ENCODE data around the gene DTWD2. TPM values are rescaled to one million over a fixed set of nuclear protein-coding genes. Genes with fewer than 3 reads are reported as not detected.
"Not testable (repeated sequence)": the region's sequence is repeated elsewhere in the genome, so short reads cannot be mapped to it uniquely, and the experiment has no call there.

The DTWD2 gene
- total RNA-seq, 2 donors from 2014 or later = 7.4 to 13.1 TPM

- Histone ChIP-seq H3K27ac (no peak overlapping the region), H3K9me3 (peaks cover 0 to 5% of the 10 kb centered on the region in 2 donors), H3K4me3 (no peak overlapping the region), H3K27me3 (no peaks in the 10 kb centered on the region), H3K36me3 (no peaks in the 10 kb centered on the region), H3K4me1 (no peaks in the 10 kb centered on the region)
- TF ChIP-seq CTCF (IDR thresholded peaks at IDR 0.05) = no peak
- no peak for DNase-seq (ENCODE audit: low spot score)
Observed at GRCh38 chr5:118963169-118963568, 25.2 kb downstream of the DTWD2 start.

GRCh38 chr5:118960557-118960956, 27.8 kb downstream of the DTWD2 start:
- no peak for TF ChIP-seq CTCF (IDR thresholded peaks at IDR 0.05)
- Histone ChIP-seq H3K9me3 (peaks cover 0 to 5% of the 10 kb centered on the region in 2 donors), H3K36me3 (no peaks in the 10 kb centered on the region), H3K4me3 (no peak overlapping the region), H3K27me3 (no peaks in the 10 kb centered on the region), H3K4me1 (no peaks in the 10 kb centered on the region), H3K27ac (no peak overlapping the region)
- DNase-seq (ENCODE audit: low spot score) = no peak

- Histone ChIP-seq H3K4me3 (no peak overlapping the region), H3K27me3 (no peaks in the 10 kb centered on the region), H3K4me1 (no peaks in the 10 kb centered on the region), H3K9me3 (peaks cover 0 to 5% of the 10 kb centered on the region in 2 donors), H3K27ac (no peak overlapping the region), H3K36me3 (no peaks in the 10 kb centered on the region)
- no peak for DNase-seq (ENCODE audit: low spot score)
- TF ChIP-seq CTCF (IDR thresholded peaks at IDR 0.05) = peak in 1 of 2 donors; percentile 34
Observed at GRCh38 chr5:118956727-118957126, 31.6 kb downstream of the DTWD2 start.

GRCh38 chr5:118953652-118954005, 34.7 kb downstream of the DTWD2 start:
- no peaks in the 10 kb centered on the region for H3K4me1 ChIP-seq
- H3K27ac ChIP-seq = no peak overlapping the region
- no peak for TF ChIP-seq CTCF (IDR thresholded peaks at IDR 0.05)
- no peaks in the 10 kb centered on the region for H3K36me3 ChIP-seq
- no peak overlapping the region for H3K4me3 ChIP-seq
- no peaks in the 10 kb centered on the region for H3K9me3 ChIP-seq
- DNase-seq (ENCODE audit: low spot score) = no peak
- no peaks in the 10 kb centered on the region for H3K27me3 ChIP-seq

- DNase-seq (ENCODE audit: low spot score) = no peak
- Histone ChIP-seq H3K36me3 (no peaks in the 10 kb centered on the region), H3K4me3 (no peak overlapping the region), H3K4me1 (no peaks in the 10 kb centered on the region), H3K27me3 (no peaks in the 10 kb centered on the region), H3K27ac (no peak overlapping the region), H3K9me3 (no peaks in the 10 kb centered on the region)
- no peak for TF ChIP-seq CTCF (IDR thresholded peaks at IDR 0.05)
Observed at GRCh38 chr5:118952992-118953651, 35.2 kb downstream of the DTWD2 start.

- DNase-seq (ENCODE audit: low spot score); H3K9me3 ChIP-seq; H3K36me3 ChIP-seq; H3K27ac ChIP-seq; H3K4me1 ChIP-seq; H3K27me3 ChIP-seq; H3K4me3 ChIP-seq: not testable (repeated sequence)
Observed at GRCh38 chr5:118952306-118952705, 36.0 kb downstream of the DTWD2 start.

GRCh38 chr5:118950354-118950753, 38.0 kb downstream of the DTWD2 start:
- not testable (repeated sequence) for H3K27me3 ChIP-seq; H3K4me3 ChIP-seq; H3K36me3 ChIP-seq; H3K9me3 ChIP-seq; H3K4me1 ChIP-seq; H3K27ac ChIP-seq; DNase-seq (ENCODE audit: low spot score)

All from right atrium auricular region (tissue), 2 donors.